H9 (cell line): Measurements from ENCODE around the gene STAT1. TPM values are rescaled to one million over a fixed set of nuclear protein-coding genes. Genes with fewer than 3 reads are reported as not detected.

ENCODE experiments used
- DNase-seq: peaks from one replicate; pipeline ENCODE4 v3.0.0-alpha.2; 2017
- H2AFZ ChIP-seq: one replicate; pipeline ENCODE4 v1.6.1; 2013; ENCODE audit warnings: mild to moderate bottlenecking, low read length, control low read depth, moderate library complexity
- H2AK5ac ChIP-seq: 2 replicates; pipeline ENCODE4 v1.6.1; 2013; ENCODE audit warnings: low read length, control low read depth, mixed read lengths; ENCODE audit not compliant: insufficient read length
- H2BK120ac ChIP-seq: one replicate; pipeline ENCODE4 v1.6.1; 2013; ENCODE audit warnings: low read depth, mild to moderate bottlenecking, low read length, control low read depth, inconsistent platforms; ENCODE audit not compliant: poor library complexity, severe bottlenecking
- H2BK12ac ChIP-seq: 2 replicates; pipeline ENCODE4 v1.6.1; 2013; ENCODE audit warnings: low read length, control low read depth, mixed read lengths, low read depth; ENCODE audit not compliant: insufficient read length
- H2BK15ac ChIP-seq: 2 replicates; pipeline ENCODE4 v1.6.1; 2013; ENCODE audit warnings: low read depth, low read length, control low read depth
- H2BK20ac ChIP-seq: one replicate; pipeline ENCODE4 v1.6.1; 2013; ENCODE audit warnings: low read depth, mild to moderate bottlenecking, low read length, control low read depth, inconsistent platforms; ENCODE audit not compliant: poor library complexity, severe bottlenecking
- H2BK5ac ChIP-seq: 2 replicates; pipeline ENCODE4 v1.6.1; 2013; ENCODE audit warnings: low read length, control low read depth, mixed read lengths; ENCODE audit not compliant: insufficient read length
- H3K14ac ChIP-seq: 2 replicates; pipeline ENCODE4 v1.6.1; 2013; ENCODE audit warnings: low read length, control low read depth; ENCODE audit not compliant: insufficient read depth
- H3K18ac ChIP-seq: 2 replicates; pipeline ENCODE4 v1.6.1; 2013; ENCODE audit warnings: low read depth, mild to moderate bottlenecking, mixed read lengths, low read length, control low read depth; ENCODE audit not compliant: insufficient read length
- H3K23ac ChIP-seq: 2 replicates; pipeline ENCODE4 v1.6.1; 2013; ENCODE audit warnings: low read length, control low read depth, mixed read lengths, low read depth; ENCODE audit not compliant: insufficient read length
- H3K23me2 ChIP-seq: 2 replicates; pipeline ENCODE4 v1.6.1; 2013; ENCODE audit warnings: low read depth, mild to moderate bottlenecking, mixed read lengths, low read length, control low read depth; ENCODE audit not compliant: insufficient read length, poor library complexity, severe bottlenecking
- H3K27ac ChIP-seq: 2 replicates; pipeline ENCODE4 v1.5.1; 2013; ENCODE audit warnings: low read length, control low read depth, mixed read lengths, low read depth; ENCODE audit not compliant: insufficient read length
- H3K27me3 ChIP-seq: 2 replicates; pipeline ENCODE4 v1.6.1; 2013; ENCODE audit warnings: low read length, control low read depth, inconsistent platforms; ENCODE audit not compliant: insufficient read depth
- H3K4ac ChIP-seq: 2 replicates; pipeline ENCODE4 v1.6.1; 2013; ENCODE audit warnings: low read depth, mild to moderate bottlenecking, control low read depth, inconsistent platforms, low read length, moderate library complexity
- H3K4me1 ChIP-seq: 2 replicates; pipeline ENCODE4 v1.6.1; 2013; ENCODE audit warnings: low read length, control low read depth, inconsistent platforms; ENCODE audit not compliant: insufficient read depth
- H3K4me2 ChIP-seq: 2 replicates; pipeline ENCODE4 v1.6.1; 2013; ENCODE audit warnings: low read length, control low read depth, mixed read lengths; ENCODE audit not compliant: insufficient read length, insufficient read depth
- H3K56ac ChIP-seq: 2 replicates; pipeline ENCODE4 v1.6.1; 2013; ENCODE audit warnings: low read depth, mild to moderate bottlenecking, mixed read lengths, low read length, control low read depth; ENCODE audit not compliant: insufficient read length
- H3K79me1 ChIP-seq: 2 replicates; pipeline ENCODE4 v1.6.1; 2013; ENCODE audit warnings: low read depth, mild to moderate bottlenecking, moderate library complexity, low read length, control low read depth, inconsistent platforms; ENCODE audit not compliant: insufficient read depth, poor library complexity, severe bottlenecking
- H3K79me2 ChIP-seq: 2 replicates; pipeline ENCODE4 v1.6.1; 2013; ENCODE audit warnings: low read length, control low read depth, inconsistent platforms; ENCODE audit not compliant: insufficient read depth
- H3K9ac ChIP-seq: 2 replicates; pipeline ENCODE4 v1.6.1; 2013; ENCODE audit warnings: low read length, control low read depth, mixed read lengths; ENCODE audit not compliant: insufficient read length; ENCODE audit errors: extremely low read depth
- H3K9me3 ChIP-seq: one replicate; pipeline ENCODE4 v1.6.1; 2013; ENCODE audit warnings: low read depth, low read length, inconsistent platforms; ENCODE audit not compliant: control insufficient read depth
- H3T11ph ChIP-seq: one replicate; pipeline ENCODE4 v1.6.1; 2013; ENCODE audit warnings: mild to moderate bottlenecking, low read length, control low read depth, inconsistent platforms
- H4K20me1 ChIP-seq: one replicate; pipeline ENCODE4 v1.6.1; 2013; ENCODE audit not compliant: control insufficient read depth, insufficient read length, insufficient read depth
- H4K5ac ChIP-seq: 2 replicates; pipeline ENCODE4 v1.6.1; 2013; ENCODE audit warnings: low read depth, mild to moderate bottlenecking, mixed read lengths, low read length, control low read depth; ENCODE audit not compliant: insufficient read length
- H4K8ac ChIP-seq: replicated peaks from 2 replicates; pipeline ENCODE4 v1.6.1; 2013; ENCODE audit warnings: low read length, control low read depth, mixed read lengths, low read depth; ENCODE audit not compliant: insufficient read length
- H4K91ac ChIP-seq: 2 replicates; pipeline ENCODE4 v1.6.1; 2013; ENCODE audit warnings: low read depth, mild to moderate bottlenecking, moderate library complexity, mixed read lengths, low read length, control low read depth; ENCODE audit not compliant: insufficient read length
- H3K27ac Mint-ChIP-seq, 3 experiments: 2 replicates in 2 of 3; 3 replicates in 1 of 3; pipeline ENCODE4 v1.8.0; 2020 to 2021; ENCODE audit warnings: mixed read lengths in 3 of 3, mild to moderate bottlenecking in 1 of 3, moderate library complexity in 1 of 3
- H3K27me3 Mint-ChIP-seq: 2 replicates; pipeline ENCODE4 v1.8.0; 2021; ENCODE audit warnings: low read depth, mild to moderate bottlenecking, moderate library complexity, mixed read lengths
- H3K36me3 Mint-ChIP-seq, 3 experiments: 2 replicates in 2 of 3; 3 replicates in 1 of 3; pipeline ENCODE4 v1.8.0; 2020 to 2021; ENCODE audit warnings: low read depth in 3 of 3, mixed read lengths in 3 of 3; ENCODE audit not compliant: insufficient read depth in 1 of 3
- H3K4me1 Mint-ChIP-seq, 2 experiments: 2 replicates each; pipeline ENCODE4 v1.8.0; 2020; ENCODE audit warnings: mixed read lengths in 2 of 2
- H3K4me3 Mint-ChIP-seq, 2 experiments: 2 replicates in 1 of 2; 3 replicates in 1 of 2; pipeline ENCODE4 v1.8.0; 2020 to 2021; ENCODE audit warnings: mild to moderate bottlenecking in 2 of 2, mixed read lengths in 2 of 2, moderate library complexity in 1 of 2
- H3K9me3 Mint-ChIP-seq, 2 experiments: 2 replicates in 1 of 2; 3 replicates in 1 of 2; pipeline ENCODE4 v1.8.0; 2020; ENCODE audit warnings: mild to moderate bottlenecking in 2 of 2, mixed read lengths in 2 of 2, moderate library complexity in 1 of 2
- CTCF ChIP-seq: fragments of 200-600 bp; sonication (generic); conservative IDR thresholded peaks from 3 replicates; pipeline ENCODE4 v1.8.0; 2021; ENCODE audit warnings: antibody characterized with exemption, mild to moderate bottlenecking
- WGBS: extraction: QIAGEN DNeasy Blood & Tissue Kit; methylation state at CpG from one replicate; pipeline ENCODE4 v1.1.7; 2013; ENCODE audit warnings: missing lambda C conversion rate, low lambda C conversion rate, mixed read lengths; ENCODE audit not compliant: insufficient read length; ENCODE audit errors: extremely low coverage; 5-methylcytosine and 5-hydroxymethylcytosine counted together
- total RNA-seq: library from RNA; stranded (reverse); gene quantifications from 2 replicates; pipeline ENCODE4 v1.2.1, GENCODE V29; 2021

The STAT1 gene
- total RNA-seq, 1 experiment from 2014 or later: 48.1 TPM

DNA sequence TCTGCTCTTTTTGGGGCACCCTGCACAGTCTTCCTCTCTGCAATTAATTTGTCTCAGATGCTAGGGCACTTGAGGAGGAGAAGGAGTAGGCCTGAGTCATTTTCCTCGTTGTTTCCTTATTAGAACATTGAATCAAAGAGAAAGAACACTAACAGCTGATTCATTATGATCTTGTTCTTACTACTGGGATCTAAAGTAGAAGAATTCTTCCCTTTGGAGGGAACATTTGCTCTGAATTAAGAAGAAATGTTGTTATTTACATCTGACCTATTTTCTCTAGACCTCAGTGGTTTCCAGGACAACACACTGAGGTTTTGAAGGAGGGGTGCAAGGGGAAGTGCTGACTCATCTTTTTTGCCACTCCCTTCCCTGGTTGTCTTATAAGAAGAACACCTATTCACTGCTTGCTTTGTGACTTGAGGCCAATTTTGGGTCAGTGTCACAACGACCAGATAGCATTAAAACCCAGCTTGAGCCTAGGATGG is 24.3 kb upstream of the STAT1 start:
- Histone ChIP-seq H3K4me2 (no peak overlapping the region), H3K79me1 (no peaks in the 10 kb centered on the region), H4K5ac (no peak overlapping the region), H2BK12ac (no peak overlapping the region), H4K8ac (no peak overlapping the region), H3K56ac (no peak overlapping the region), H3K9me3 (no peaks in the 10 kb centered on the region), H3K4ac (no peak overlapping the region), H2BK5ac (no peak overlapping the region), H4K91ac (no peak overlapping the region), H2BK15ac (no peak overlapping the region), H2BK20ac (no peak overlapping the region), H3K23me2 (no peaks in the 10 kb centered on the region), H3K79me2 (no peaks in the 10 kb centered on the region), H3K27me3 (no peaks in the 10 kb centered on the region), H3K23ac (no peak overlapping the region), H3K9ac (no peak overlapping the region), H3K14ac (no peak overlapping the region; the same call in 1 of the 2 replicates), H3K27ac (no peak overlapping the region), H3K4me1 (no peaks in the 10 kb centered on the region; the same call in 1 of the 2 replicates), H2AK5ac (no peak overlapping the region), H4K20me1 (no peaks in the 10 kb centered on the region), H3K18ac (no peak overlapping the region), H2AFZ (no peak overlapping the region), H3T11ph (no peak overlapping the region), H2BK120ac (no peak overlapping the region)
- Mint-ChIP-seq H3K4me1 (peaks cover 7% of the 10 kb centered on the region in 2 experiments), H3K27me3 (no peaks in the 10 kb centered on the region; the same call in 1 of the 2 replicates), H3K27ac (no peak overlapping the region), H3K9me3 (no peaks in the 10 kb centered on the region), H3K36me3 (no peaks in the 10 kb centered on the region), H3K4me3 (no peak overlapping the region)
- TF ChIP-seq CTCF: no peak
- WGBS: no CpG with 5 or more reads among the region's 2 CpGs
- no peak for DNase-seq
